Spinal cord (tissue), 10 donors: Measurements from ENCODE around the gene IZUMO2. TPM values are rescaled to one million over a fixed set of nuclear protein-coding genes. Genes with fewer than 3 reads are reported as not detected.

ENCODE experiments used
- DNase-seq, 6 donors: peaks; one replicate each; pipeline versions ENCODE4 v3.0.0 to v3.0.0-alpha.2; 2013 to 2015; ENCODE audit warnings: low spot score in 6 of 6, low read depth in 4 of 6
- H3K27ac ChIP-seq: one replicate; pipeline ENCODE4 v1.5.1; 2013; ENCODE audit warnings: low read depth, low read length, control low read depth
- H3K27me3 ChIP-seq: one replicate; pipeline ENCODE4 v1.6.1; 2013; ENCODE audit warnings: low read length; ENCODE audit not compliant: control insufficient read depth, insufficient read depth
- H3K36me3 ChIP-seq: one replicate; pipeline ENCODE4 v1.6.1; 2013; ENCODE audit warnings: low read length; ENCODE audit not compliant: control insufficient read depth, insufficient read depth
- H3K4me1 ChIP-seq: one replicate; pipeline ENCODE4 v1.6.1; 2013; ENCODE audit warnings: low read length; ENCODE audit not compliant: control insufficient read depth, insufficient read depth
- H3K4me3 ChIP-seq: one replicate; pipeline ENCODE4 v1.5.1; 2013; ENCODE audit warnings: low read depth, low read length, control low read depth
- H3K9me3 ChIP-seq: one replicate; pipeline ENCODE4 v1.6.1; 2013; ENCODE audit warnings: low read length; ENCODE audit not compliant: control insufficient read depth, insufficient read depth
- WGBS: methylation state at CpG from one replicate; pipeline ENCODE4 v1.1.5; 2013; ENCODE audit warnings: missing lambda C conversion rate; ENCODE audit not compliant: insufficient coverage; 5-methylcytosine and 5-hydroxymethylcytosine counted together
- polyA plus RNA-seq, 2 donors: library from polyadenylated mRNA; unstranded; fragments of 120-200 nt; gene quantifications; one replicate each; pipeline ENCODE4 v1.2.1, GENCODE V29; 2013; ENCODE audit not compliant: insufficient read length in 2 of 2
- total RNA-seq, 2 donors: library from RNA; depleted of rRNA in 1 of 2; stranded (reverse); fragments of 120-200 nt in 1 of 2; fragments of >200 nt in 1 of 2; gene quantifications; one replicate each; pipeline versions ENCODE4 v1.2.3 to v1.2.4, GENCODE V29; 2013 to 2014
- donor health status: healthy.

IZUMO2 gene
- total and polyA plus RNA-seq, 4 donors, result not detected

GRCh38 chr19:50202962-50203280, 39.8 kb upstream of the IZUMO2 start:
- Histone ChIP-seq H3K4me1 (peaks cover 45% of the 10 kb centered on the region), H3K27me3 (peaks cover 7% of the 10 kb centered on the region), H3K36me3 (no peaks in the 10 kb centered on the region), H3K27ac (peak overlapping the region; percentile 83), H3K9me3 (no peaks in the 10 kb centered on the region), H3K4me3 (peak overlapping the region; percentile 20)
- DNase-seq, result peak in 2 of 6 donors; percentile 6 to 12
- 4% methylated on average over 17 of the region's 18 CpGs for WGBS

- peak overlapping the region; percentile 83 for H3K27ac ChIP-seq
- peaks cover 7% of the 10 kb centered on the region for H3K27me3 ChIP-seq
- no peak for DNase-seq
- H3K4me1 ChIP-seq, result peaks cover 45% of the 10 kb centered on the region
- 43% methylated on average over 2 of the region's 3 CpGs for WGBS
- no peaks in the 10 kb centered on the region for H3K9me3 ChIP-seq
- no peaks in the 10 kb centered on the region for H3K36me3 ChIP-seq
- no peak overlapping the region for H3K4me3 ChIP-seq
These were observed 39.3 kb upstream of the IZUMO2 start for GRCh38 chr19:50202386-50202785.

- peaks cover 26% of the 10 kb centered on the region for H3K4me1 ChIP-seq
- H3K27me3 ChIP-seq, result peaks cover 8% of the 10 kb centered on the region
- no peaks in the 10 kb centered on the region for H3K9me3 ChIP-seq
- no peak overlapping the region for H3K4me3 ChIP-seq
- H3K27ac ChIP-seq, result no peak overlapping the region
- no peaks in the 10 kb centered on the region for H3K36me3 ChIP-seq
- 14% methylated on average over 5 of the region's 5 CpGs for WGBS
- peak in 1 of 6 donors; percentile 15 for DNase-seq
These were observed 36.1 kb upstream of the IZUMO2 start for GRCh38 chr19:50199259-50199555.

GRCh38 chr19:50198431-50199258, 35.6 kb upstream of the IZUMO2 start:
- no peak overlapping the region for H3K4me3 ChIP-seq
- H3K36me3 ChIP-seq, result no peaks in the 10 kb centered on the region
- peak in 1 of 6 donors; percentile 16 for DNase-seq
- WGBS, result 51% methylated on average over 7 of the region's 7 CpGs
- no peak overlapping the region for H3K27ac ChIP-seq
- H3K9me3 ChIP-seq, result no peaks in the 10 kb centered on the region
- peaks cover 8% of the 10 kb centered on the region for H3K27me3 ChIP-seq
- peaks cover 21% of the 10 kb centered on the region for H3K4me1 ChIP-seq

DNA sequence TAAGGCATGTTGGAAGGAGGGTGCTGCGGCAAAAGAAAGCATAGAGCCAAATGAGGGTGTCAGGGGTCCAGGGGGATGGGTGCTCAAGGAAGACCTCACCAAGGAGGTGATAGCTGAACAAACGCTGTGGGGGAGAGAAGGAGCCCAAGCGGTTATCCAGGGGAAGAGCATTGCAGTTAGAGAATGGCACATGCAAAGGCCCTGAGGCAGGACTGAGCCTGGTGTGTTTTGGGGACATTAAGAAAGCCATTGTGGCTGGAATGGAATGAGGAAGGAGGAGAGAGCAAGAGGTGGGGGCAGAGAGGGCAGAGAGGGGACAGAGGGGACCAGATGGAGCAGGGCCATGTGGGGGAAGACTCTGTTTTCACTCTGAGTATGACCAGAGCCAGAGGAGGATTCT, 34.3 kb upstream of the IZUMO2 start:
- DNase-seq, result no peak
- Histone ChIP-seq H3K27me3 (peaks cover 7% of the 10 kb centered on the region), H3K4me3 (no peak overlapping the region)

GRCh38 chr19:50196322-50196932, 33.3 kb upstream of the IZUMO2 start:
- H3K4me1 ChIP-seq, result peaks cover 6% of the 10 kb centered on the region
- H3K9me3 ChIP-seq, result no peaks in the 10 kb centered on the region
- peaks cover 7% of the 10 kb centered on the region for H3K27me3 ChIP-seq
- 75% methylated on average over 2 of the region's 4 CpGs for WGBS
- DNase-seq, result no peak
- no peak overlapping the region for H3K27ac ChIP-seq
- no peak overlapping the region for H3K4me3 ChIP-seq
- no peaks in the 10 kb centered on the region for H3K36me3 ChIP-seq

More for the DNA sequence above, 34.3 kb upstream of the IZUMO2 start:
- Histone ChIP-seq H3K36me3 (no peaks in the 10 kb centered on the region), H3K4me1 (peaks cover 10% of the 10 kb centered on the region), H3K27ac (no peak overlapping the region), H3K9me3 (no peaks in the 10 kb centered on the region)
- WGBS, result 75% methylated on average over 3 of the region's 3 CpGs

GRCh38 chr19:50195224-50195623, 32.1 kb upstream of the IZUMO2 start:
- Histone ChIP-seq H3K36me3 (no peaks in the 10 kb centered on the region), H3K27ac (no peak overlapping the region), H3K4me1 (peaks cover 6% of the 10 kb centered on the region), H3K4me3 (no peak overlapping the region), H3K27me3 (peaks cover 7% of the 10 kb centered on the region), H3K9me3 (no peaks in the 10 kb centered on the region)
- 85% methylated on average over 2 of the region's 5 CpGs for WGBS
- DNase-seq, result no peak

DNA sequence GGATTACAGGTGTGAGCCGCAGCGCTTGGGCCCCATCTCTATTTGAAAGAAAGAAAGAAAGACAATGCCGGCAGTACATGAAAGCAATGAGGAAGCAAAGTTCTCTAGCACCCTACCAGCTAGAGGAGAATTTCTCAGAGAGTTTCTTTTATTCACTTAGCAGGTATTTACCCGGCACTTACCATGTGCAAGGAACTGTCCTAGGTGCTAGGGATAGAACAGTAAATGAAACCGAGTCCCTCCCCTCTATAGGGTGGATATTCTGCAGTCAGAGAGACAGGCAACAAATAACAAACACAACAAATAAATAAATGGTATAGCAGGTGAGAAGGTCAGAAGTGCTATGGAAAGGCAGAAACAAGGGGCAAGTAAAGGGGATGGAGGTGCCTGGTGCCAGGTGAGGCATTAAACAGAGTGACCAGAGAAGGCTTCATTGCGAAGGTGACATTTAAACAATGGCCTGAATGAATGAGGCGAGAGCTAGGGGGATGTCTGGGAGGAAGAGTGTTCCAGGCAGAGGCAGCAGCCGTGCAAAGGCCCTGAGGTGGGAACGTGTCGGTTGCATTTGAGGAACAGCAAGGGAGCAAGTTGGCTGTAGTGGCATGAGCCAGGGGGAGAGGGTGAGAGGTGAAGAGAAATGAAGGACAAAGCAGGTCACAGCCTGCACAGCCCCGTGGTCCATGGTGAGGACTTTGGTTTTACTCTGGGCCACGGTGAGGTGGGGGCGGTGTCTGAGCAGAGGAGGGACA, 29.6 kb upstream of the IZUMO2 start:
- Histone ChIP-seq H3K36me3 (no peaks in the 10 kb centered on the region), H3K27me3 (peaks cover 7% of the 10 kb centered on the region), H3K27ac (no peak overlapping the region), H3K9me3 (no peaks in the 10 kb centered on the region), H3K4me3 (no peak overlapping the region), H3K4me1 (no peaks in the 10 kb centered on the region)
- DNase-seq, result no peak
- 60% methylated on average over 10 of the region's 13 CpGs for WGBS

GRCh38 chr19:50191216-50191615, 28.1 kb upstream of the IZUMO2 start:
- Histone ChIP-seq H3K27me3 (peaks cover 7% of the 10 kb centered on the region), H3K27ac (no peak overlapping the region), H3K9me3 (no peaks in the 10 kb centered on the region), H3K4me1 (no peaks in the 10 kb centered on the region), H3K36me3 (no peaks in the 10 kb centered on the region), H3K4me3 (no peak overlapping the region)
- no CpG with 5 or more reads among the region's 4 CpGs for WGBS
- peak in 2 of 6 donors; percentile 18 to 23 for DNase-seq
